ENCODE measurements around the gene PLCG2. TPM values are rescaled to one million over a fixed set of nuclear protein-coding genes. Genes with fewer than 3 reads are reported as not detected.

Gene PLCG2
- polyA plus RNA-seq, 1 experiment: 0.22 TPM

DNA sequence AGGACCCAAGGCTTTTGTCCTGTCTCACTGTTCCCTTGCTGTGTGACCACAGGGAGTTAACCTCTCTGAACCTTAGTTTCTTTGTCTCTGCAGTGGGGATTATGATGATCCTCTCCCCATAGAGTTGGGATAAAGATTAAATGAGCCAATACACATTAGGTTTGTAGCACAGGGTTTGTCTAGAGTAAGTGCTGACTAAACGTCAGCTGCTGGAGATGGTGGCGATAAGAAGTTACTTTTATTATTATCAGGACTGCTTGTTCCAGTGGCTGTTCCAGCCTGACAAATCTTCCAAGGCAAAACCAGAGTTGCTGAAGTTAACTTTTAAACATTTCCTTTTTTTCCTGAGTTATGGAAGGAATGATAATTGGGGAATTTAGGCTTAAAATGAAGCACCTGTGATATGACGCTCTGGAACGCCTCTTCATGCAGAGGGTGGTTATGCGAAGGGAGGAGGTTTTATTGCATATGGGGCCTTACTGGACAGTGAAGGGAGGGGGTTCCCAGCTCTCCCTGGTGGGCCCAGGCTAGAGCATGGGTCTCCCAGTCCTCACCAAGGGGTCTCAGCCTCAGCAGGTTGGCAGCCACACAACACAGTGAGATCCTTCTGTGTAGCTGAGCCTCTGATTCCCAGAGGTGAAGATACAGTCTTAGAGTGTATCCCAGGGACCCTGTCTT is 35.8 kb downstream of the PLCG2 start:
- POLR2A ChIA-PET: no interaction called here
- Histone ChIP-seq H3K4me3 (ENCODE audit: low read depth, low read length) (no peak overlapping the region), H3K36me3 (ENCODE audit: control insufficient read depth, insufficient read depth, low read length) (no peaks in the 10 kb centered on the region), H3K27me3 (ENCODE audit: control insufficient read depth, insufficient read depth, low read length) (no peaks in the 10 kb centered on the region)
- CTCF ChIA-PET: no interaction called here
- no peak for DNase-seq (ENCODE audit: low read depth)
- TF ChIP-seq CTCF (IDR thresholded peaks at IDR 0.05; ENCODE audit: insufficient read depth, low read depth, low read length): no peak

DNA sequence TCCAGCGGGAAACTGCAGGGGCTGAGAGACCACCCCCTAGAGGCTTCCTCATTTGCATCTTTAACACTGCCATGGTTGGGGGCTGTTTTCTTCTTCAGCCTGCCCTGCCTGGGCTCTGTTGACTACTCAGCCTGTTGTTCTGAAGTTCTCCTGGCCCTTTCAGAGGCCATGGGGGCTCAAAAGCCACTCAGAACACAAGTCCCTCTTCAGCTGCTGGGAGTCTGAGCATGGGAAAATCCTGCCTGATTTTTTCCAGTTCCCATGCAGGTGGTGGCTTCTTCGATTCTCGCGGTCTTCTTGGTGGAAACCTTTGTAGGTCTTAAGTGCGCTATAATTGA is 36.3 kb downstream of the PLCG2 start:
- Histone ChIP-seq H3K27me3 (ENCODE audit: control insufficient read depth, insufficient read depth, low read length) (no peaks in the 10 kb centered on the region), H3K4me3 (ENCODE audit: low read depth, low read length) (no peak overlapping the region), H3K36me3 (ENCODE audit: control insufficient read depth, insufficient read depth, low read length) (no peaks in the 10 kb centered on the region)
- TF ChIP-seq CTCF (IDR thresholded peaks at IDR 0.05; ENCODE audit: insufficient read depth, low read depth, low read length): no peak
- ChIA-PET CTCF (no interaction called here), POLR2A (no interaction called here)
- no peak for DNase-seq (ENCODE audit: low read depth)

DNA sequence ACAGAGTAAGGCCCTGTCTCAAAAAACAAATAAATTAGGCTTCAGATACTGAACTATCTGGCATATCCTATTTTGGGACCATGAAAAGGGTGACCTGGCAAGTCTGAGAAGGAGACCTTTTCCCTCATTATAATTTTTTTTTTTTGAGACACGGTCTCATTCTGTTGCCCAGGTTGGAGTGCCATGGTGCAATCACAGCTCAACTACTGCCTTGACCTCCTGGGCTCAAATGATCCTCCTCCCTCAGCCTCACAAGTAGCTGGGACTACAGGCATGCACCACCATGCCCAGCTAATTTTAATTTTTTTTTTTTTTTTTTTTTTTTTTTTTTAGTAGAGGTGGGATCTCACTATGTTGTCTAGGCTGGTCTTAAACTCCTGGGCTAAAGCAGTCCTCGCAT is 37.3 kb downstream of the PLCG2 start:
- Histone ChIP-seq H3K27me3 (ENCODE audit: control insufficient read depth, insufficient read depth, low read length) (no peaks in the 10 kb centered on the region), H3K36me3 (ENCODE audit: control insufficient read depth, insufficient read depth, low read length) (no peaks in the 10 kb centered on the region), H3K4me3 (ENCODE audit: low read depth, low read length) (no peak overlapping the region)
- no peak for DNase-seq (ENCODE audit: low read depth)
- POLR2A ChIA-PET: no interaction called here
- TF ChIP-seq CTCF (IDR thresholded peaks at IDR 0.05; ENCODE audit: insufficient read depth, low read depth, low read length): no peak
- CTCF ChIA-PET: interaction anchor here (2.1 kb wide), 1 partner anchor 12 kb away, joined by 7 read pairs; no protein-coding TSS in a partner anchor

DNA sequence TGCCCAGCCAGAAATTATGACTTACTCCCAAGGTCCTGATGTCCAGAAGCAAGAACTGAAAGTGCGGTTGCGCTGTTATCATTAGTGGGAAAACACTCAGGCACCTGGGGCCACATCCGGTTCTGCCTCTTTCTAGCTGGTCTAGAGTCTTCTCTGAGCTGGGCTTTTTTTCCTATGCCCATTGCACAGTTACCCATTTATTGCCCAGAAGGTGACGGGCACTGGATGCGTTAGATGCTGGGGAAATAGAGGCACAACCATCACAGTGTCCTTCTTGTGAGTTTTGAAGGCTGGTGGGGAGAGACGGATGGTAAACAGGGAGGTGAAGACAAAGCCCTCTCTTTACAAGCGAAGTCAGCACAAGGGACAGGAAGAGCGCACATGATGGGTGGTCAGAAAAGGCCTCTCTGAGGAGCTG is 37.7 kb downstream of the PLCG2 start:
- POLR2A ChIA-PET: no interaction called here
- CTCF ChIA-PET: interaction anchor here (2.1 kb wide), 1 partner anchor 12 kb away, joined by 7 read pairs; no protein-coding TSS in a partner anchor
- Histone ChIP-seq H3K36me3 (ENCODE audit: control insufficient read depth, insufficient read depth, low read length) (no peaks in the 10 kb centered on the region), H3K4me3 (ENCODE audit: low read depth, low read length) (no peak overlapping the region), H3K27me3 (ENCODE audit: control insufficient read depth, insufficient read depth, low read length) (no peaks in the 10 kb centered on the region)
- TF ChIP-seq CTCF (IDR thresholded peaks at IDR 0.05; ENCODE audit: insufficient read depth, low read depth, low read length): no peak
- DNase-seq (ENCODE audit: low read depth): no peak

DNA sequence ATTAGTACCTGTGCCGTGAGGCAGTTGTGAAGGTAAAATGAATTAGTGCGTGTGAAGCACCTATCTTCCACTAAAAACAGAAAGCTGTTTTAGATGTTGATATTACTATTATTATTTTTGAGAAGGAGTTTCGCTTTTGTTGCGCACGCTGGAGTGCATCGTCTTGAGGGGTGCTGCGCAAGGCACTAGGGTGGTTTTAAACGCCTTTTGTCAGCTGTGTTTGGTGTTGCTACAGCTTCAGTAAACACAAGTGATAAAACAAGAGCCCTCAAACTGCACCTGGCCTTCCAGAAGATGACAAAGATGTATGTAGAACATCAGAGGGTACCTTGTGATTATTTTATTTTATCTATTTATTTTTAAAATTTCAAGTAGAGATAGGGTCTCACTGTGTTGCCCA is 38.2 kb downstream of the PLCG2 start:
- ChIA-PET POLR2A (no interaction called here), CTCF (interaction anchor here (2.1 kb wide), 1 partner anchor 13 kb away, joined by 7 read pairs; no protein-coding TSS in a partner anchor)
- no peak for DNase-seq (ENCODE audit: low read depth)
- Histone ChIP-seq H3K27me3 (ENCODE audit: control insufficient read depth, insufficient read depth, low read length) (no peaks in the 10 kb centered on the region), H3K4me3 (ENCODE audit: low read depth, low read length) (no peak overlapping the region), H3K36me3 (ENCODE audit: control insufficient read depth, insufficient read depth, low read length) (no peaks in the 10 kb centered on the region)
- no peak for TF ChIP-seq CTCF (IDR thresholded peaks at IDR 0.05; ENCODE audit: insufficient read depth, low read depth, low read length)
